Erythroblast (primary cell): ENCODE data around the gene SOX12.

ENCODE experiments used
- GATA1 ChIP-seq: IDR thresholded peaks from 2 replicates; pipeline ENCODE4 v1.6.1; 2011; ENCODE audit warnings: low read depth, mild to moderate bottlenecking, control low read depth, low read length, moderate library complexity
- POLR2A ChIP-seq: IDR thresholded peaks from 2 replicates; pipeline ENCODE4 v1.6.1; 2011; ENCODE audit warnings: mild to moderate bottlenecking, low read length

DNA sequence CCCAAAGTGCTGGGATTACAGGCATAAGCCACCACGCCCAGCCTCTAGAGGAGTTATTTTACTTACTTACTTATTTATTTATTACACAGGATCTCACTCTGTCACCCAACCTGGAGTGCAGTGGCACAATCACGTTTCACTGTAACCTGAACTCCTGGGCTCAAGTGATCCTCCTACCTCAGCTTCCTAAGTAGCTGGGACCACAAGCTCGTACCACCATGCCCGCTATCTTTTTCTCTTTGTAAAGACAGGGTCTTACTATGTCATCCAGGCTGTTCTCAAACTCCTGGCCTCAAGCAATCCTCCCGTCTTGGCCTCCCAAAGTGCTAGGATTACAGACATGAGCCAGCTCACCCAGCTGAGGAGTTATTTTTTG lies 53.6 kb downstream of the SOX12 start:
- TF ChIP-seq POLR2A: no peak
- no peak for TF ChIP-seq GATA1
